Keratinocyte (primary cell): ENCODE data around the gene DNAJC5G.

ENCODE experiments used
- CTCF ChIP-seq, 3 experiments: IDR thresholded peaks in 1 of 3; conservative IDR thresholded peaks in 1 of 3; optimal IDR thresholded peaks in 1 of 3; 2 replicates in 2 of 3; 3 replicates in 1 of 3; pipeline versions ENCODE3 to v1.5.1; 2011; ENCODE audit warnings: low read length in 3 of 3, mild to moderate bottlenecking in 3 of 3, moderate library complexity in 2 of 3, control low read depth in 1 of 3, inconsistent platforms in 1 of 3; ENCODE audit not compliant: insufficient read depth in 2 of 3; ENCODE audit errors: extremely low read depth in 1 of 3
- EZH2 ChIP-seq: IDR thresholded peaks from one replicate; pipeline ENCODE4 v1.6.1; 2012; ENCODE audit warnings: inconsistent platforms, mild to moderate bottlenecking, low read length, moderate library complexity

DNA sequence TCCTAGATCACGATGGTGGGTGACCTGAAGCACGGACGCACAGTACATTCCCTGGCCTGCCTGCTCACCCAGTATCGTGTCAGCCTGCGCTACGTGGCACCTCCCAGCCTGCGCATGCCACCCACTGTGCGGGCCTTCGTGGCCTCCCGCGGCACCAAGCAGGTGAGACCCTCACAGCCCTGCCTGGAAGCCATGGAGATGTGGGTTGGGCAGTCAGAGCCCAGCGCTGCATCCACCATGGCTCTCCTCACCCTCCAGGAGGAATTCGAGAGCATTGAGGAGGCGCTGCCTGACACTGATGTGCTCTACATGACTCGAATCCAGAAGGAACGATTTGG is 32.6 kb upstream of the DNAJC5G start:
- TF ChIP-seq CTCF (optimal IDR thresholded peaks at IDR 0.05 in 1 of 3, IDR thresholded peaks at IDR 0.05 in 1 of 3, conservative IDR thresholded peaks at IDR 0.05 in 1 of 3; ENCODE audit: extremely low read depth in 1 of 3, insufficient read depth in 2 of 3, low read length in 3 of 3) (no peak), EZH2 (no peak)
